Measurements from ENCODE around the gene PPIL4. TPM values are rescaled to one million over a fixed set of nuclear protein-coding genes. Genes with fewer than 3 reads are reported as not detected.

PPIL4 gene, protein sequence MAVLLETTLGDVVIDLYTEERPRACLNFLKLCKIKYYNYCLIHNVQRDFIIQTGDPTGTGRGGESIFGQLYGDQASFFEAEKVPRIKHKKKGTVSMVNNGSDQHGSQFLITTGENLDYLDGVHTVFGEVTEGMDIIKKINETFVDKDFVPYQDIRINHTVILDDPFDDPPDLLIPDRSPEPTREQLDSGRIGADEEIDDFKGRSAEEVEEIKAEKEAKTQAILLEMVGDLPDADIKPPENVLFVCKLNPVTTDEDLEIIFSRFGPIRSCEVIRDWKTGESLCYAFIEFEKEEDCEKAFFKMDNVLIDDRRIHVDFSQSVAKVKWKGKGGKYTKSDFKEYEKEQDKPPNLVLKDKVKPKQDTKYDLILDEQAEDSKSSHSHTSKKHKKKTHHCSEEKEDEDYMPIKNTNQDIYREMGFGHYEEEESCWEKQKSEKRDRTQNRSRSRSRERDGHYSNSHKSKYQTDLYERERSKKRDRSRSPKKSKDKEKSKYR
- total RNA-seq: 26.5 and 32.4 TPM in 2 replicates

DNA sequence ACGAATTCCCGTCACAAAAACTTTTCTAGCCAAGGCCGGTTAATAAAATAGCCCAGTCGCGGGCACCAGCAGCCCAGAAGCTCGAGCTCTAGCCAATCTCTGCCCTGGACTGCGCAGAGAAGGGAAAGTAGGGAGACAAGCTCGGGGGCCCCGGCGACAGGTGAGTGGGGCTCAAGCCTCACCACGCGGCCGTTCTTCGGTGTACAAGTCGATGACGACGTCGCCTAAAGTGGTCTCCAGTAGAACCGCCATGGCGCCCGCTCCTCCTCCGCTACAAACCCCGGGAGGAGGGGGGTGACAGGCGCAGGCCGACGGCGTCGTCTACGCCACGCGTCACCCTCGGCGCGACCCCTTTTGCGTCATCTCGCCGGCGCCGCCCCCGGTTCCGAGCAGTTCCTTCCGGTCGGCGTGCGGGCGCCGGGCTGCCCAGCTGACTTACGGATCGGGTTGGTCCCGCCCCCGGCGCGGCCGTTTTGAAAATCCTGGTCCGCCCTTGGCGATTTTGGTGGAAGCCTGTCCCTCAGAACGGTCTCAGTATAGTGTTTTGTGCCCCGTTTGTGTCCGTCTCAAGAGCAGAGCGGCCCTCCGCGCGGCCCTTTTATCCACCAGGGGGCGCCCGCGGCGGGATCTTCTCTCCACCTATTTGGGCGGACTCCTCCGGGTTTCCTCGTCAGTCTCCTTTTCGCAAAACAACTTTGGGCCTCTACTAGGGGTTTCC lies at the start of gene PPIL4:
Gene PPIL4, minus strand, starts transcription at position 290 of the 718 bp plus-strand sequence. Its CDS starts 38 bp downstream, at position 252.

DNA sequence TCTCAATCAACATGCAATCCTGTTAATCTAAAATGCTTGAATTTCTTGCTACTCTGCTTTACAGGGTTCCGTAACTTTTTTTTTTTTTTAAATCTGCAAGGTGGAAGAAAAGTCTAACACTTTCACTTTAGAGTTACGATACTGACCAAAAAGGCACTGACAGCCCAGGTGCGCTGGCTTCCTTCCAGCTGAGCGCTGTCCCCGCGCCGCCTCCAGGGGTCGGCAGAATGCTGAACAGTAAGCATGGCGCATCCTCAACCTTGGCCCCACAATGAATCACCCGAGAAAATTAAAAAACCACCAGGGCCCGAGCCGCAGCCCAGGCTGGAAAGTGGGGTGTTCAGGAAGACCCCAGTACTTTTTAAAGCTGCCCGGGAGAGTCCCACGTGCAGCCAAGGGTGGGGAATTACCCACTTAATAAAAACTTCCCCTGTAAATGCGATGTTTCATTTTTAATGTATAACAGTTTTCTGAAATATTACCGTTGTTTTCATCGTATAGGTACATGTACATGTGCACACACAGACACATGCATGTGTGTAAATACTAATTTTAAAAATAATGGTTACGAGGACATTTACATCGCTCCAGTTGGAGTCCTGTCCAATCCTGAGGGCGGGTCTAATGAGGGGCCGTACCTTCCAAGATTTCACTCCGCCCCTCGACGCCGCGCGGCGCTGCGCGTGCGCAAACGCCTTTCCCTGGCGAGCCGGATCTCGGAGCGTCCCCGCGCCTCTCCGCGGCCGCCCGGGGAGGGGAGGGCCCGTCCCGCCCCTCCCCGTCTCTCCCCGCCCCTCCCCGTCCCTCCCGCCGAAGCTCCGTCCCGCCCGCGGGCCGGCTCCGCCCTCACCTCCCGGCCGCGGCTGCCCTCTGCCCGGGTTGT lies 19.9 kb upstream of the PPIL4 start, which contains the start of gene GINM1:
Gene GINM1, plus strand, starts transcription at position 849 of the 883 bp plus-strand sequence. CDS start 40 bp downstream, outside the sequence.

DNA sequence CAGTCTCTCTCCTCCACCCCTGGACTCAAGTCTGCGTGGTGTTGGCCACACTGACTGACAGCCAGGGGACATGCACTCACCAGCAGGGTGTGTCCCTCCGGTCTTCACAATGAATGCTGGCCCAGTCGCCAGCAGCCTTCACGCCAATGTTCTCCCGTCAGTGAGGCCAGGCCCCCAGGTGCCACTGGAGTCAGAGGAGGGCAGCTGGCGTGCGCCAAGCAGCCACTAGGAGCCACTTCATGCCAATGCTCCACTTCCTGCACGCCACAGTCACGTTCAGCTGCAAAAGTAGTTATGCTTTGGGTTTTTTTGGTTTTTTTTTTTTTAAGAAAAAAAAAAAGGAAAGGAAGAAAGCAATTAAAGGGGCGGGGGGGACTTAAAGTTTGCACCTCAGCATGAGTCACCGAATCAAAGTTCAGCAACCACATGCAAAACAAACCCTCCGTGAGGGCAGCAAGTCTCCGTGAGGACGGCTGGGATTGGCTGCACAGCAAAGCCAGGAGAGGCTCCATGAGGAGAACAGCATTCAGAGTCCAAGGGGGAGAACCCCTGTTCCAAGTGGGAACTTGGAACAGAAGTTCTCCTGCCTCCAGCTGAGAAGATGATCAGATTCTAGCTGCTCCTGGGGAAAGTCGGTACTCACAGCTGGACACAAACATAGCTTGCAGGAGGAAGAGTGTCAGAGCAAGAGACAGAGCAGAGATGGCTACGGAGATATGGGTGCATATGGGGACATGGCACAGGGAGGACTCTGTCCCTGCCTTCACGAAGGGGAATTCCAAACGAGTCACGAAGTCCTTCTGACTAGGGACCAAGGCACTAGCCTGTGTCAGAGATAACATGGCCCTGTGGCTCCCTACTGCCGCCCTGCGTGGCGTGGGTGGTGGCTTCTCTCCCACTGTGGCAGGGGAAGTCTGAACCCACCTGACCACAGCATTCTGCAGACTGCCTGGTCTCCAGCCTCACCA lies 60.8 kb downstream of the PPIL4 start, which contains the start of gene ZC3H12D:
Gene ZC3H12D, minus strand, starts transcription at position 282 of the 968 bp plus-strand sequence. CDS start 10,471 bp downstream, outside the sequence.

Other genes starting within 250 kb of the PPIL4 start
- 27.0 and 27.4 TPM in 2 replicates for gene TAB2, start 228.3 kb downstream of the PPIL4 start, total RNA-seq
- gene SUMO4, start 145.8 kb downstream of the PPIL4 start, total RNA-seq: 1.2 and 1.7 TPM in 2 replicates
- gene ZC3H12D, start 61.0 kb downstream of the PPIL4 start, total RNA-seq: 0.17 and 0.33 TPM in 2 replicates
- 70.2 and 94.7 TPM in 2 replicates for gene GINM1, start 20.3 kb upstream of the PPIL4 start, total RNA-seq
- 20.5 and 22.8 TPM in 2 replicates for gene KATNA1, start 102.7 kb upstream of the PPIL4 start, total RNA-seq
- gene LATS1, start 172.1 kb upstream of the PPIL4 start, total RNA-seq: 12.7 and 14.1 TPM in 2 replicates
- gene NUP43, start 200.5 kb upstream of the PPIL4 start, total RNA-seq: 16.0 and 17.6 TPM in 2 replicates
- gene PCMT1, start 203.7 kb upstream of the PPIL4 start, total RNA-seq: 80.2 and 104 TPM in 2 replicates

All from smooth muscle cell of the pulmonary artery (primary cell).